ENCODE results near the gene AK9. TPM values are rescaled to one million over a fixed set of nuclear protein-coding genes. Genes with fewer than 3 reads are reported as not detected.

Gene AK9
- total and polyA plus RNA-seq, 10 of the 15 experiments (the other 5 are each of a cell fraction or from before 2014, with no cell fraction given) = 2.1 to 7.4 (median 4.2) TPM

DNA sequence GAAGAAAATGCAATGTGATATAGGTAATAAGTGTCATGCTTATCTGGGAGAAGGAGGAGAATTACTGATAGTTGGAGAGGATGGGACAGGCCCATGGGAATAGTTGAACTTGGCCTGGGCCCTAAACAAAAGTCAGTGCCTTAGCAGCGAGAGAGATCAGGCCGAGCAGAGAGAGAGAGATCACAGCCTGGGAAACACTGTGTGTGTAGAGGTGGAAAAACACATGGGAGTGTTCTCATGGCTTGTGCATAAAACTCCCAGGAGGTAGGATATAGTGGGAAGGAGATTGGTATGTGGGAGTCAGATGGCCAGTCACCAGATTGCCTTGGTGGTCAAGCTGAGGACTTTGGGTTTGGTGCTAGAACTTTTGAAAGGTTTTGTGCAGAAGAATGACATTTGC, 47.7 kb upstream of the AK9 start:
- Histone ChIP-seq H3K27me3 (replicated peaks in 1 of 2; ENCODE audit: control insufficient read depth in 2 of 2, insufficient read depth in 2 of 2, low read length in 1 of 2) (no peaks in the 10 kb centered on the region), H2AFZ (ENCODE audit: control insufficient read depth, low read depth, low read length) (no peak overlapping the region), H3K36me3 (ENCODE audit: control insufficient read depth in 2 of 2, insufficient read depth in 2 of 2, low read length in 1 of 2) (peaks cover 0 to 4% of the 10 kb centered on the region in 2 experiments; a peak in 1 of 4 replicates), H4K20me1 (ENCODE audit: control insufficient read depth, insufficient read depth) (no peaks in the 10 kb centered on the region), H3K79me2 (ENCODE audit: control insufficient read depth, insufficient read depth, low read length) (no peaks in the 10 kb centered on the region), H3K27ac (ENCODE audit: control insufficient read depth, insufficient read depth) (no peak overlapping the region), H3K9me3 (replicated peaks; ENCODE audit: control insufficient read depth, insufficient read depth, low read length) (no peaks in the 10 kb centered on the region), H3K4me3 (no peak overlapping the region), H3K9ac (ENCODE audit: control insufficient read depth, insufficient read depth, low read length) (no peak overlapping the region), H3K4me1 (ENCODE audit: control insufficient read depth, insufficient read depth, low read length) (no peaks in the 10 kb centered on the region), H3K4me2 (ENCODE audit: control insufficient read depth, insufficient read depth) (no peak overlapping the region)
- SMC1A ChIA-PET (ENCODE audit: uncharacterized antibody, unreplicated experiment) = no interaction called here
- in situ Hi-C loops (cut with MboI) (no loop called here), intact Hi-C loops (cut with micrococcal nuclease; ENCODE audit: unreplicated experiment) (no loop called here)
- DNase-seq (ENCODE audit: low read depth, low spot score) = no peak
- 94% methylated on average over 2 of the region's 2 CpGs for WGBS (ENCODE audit: insufficient coverage, insufficient replicate concordance, low lambda C conversion rate, missing lambda C conversion rate)
- CTCF ChIA-PET = interaction anchor here (0.5 kb wide), 1 partner anchor 996 kb away, joined by 3 read pairs; no protein-coding TSS in a partner anchor
- no peak for ATAC-seq
- TF ChIP-seq RCOR1 (conservative IDR thresholded peaks at IDR 0.05; ENCODE audit: low read depth, low read length) (no peak), HDGF (IDR thresholded peaks at IDR 0.05) (no peak), HDAC2 (IDR thresholded peaks at IDR 0.05) (no peak), GABPA (IDR thresholded peaks at IDR 0.05; ENCODE audit: low read depth) (no peak), LARP7 (IDR thresholded peaks at IDR 0.05) (no peak), STAT3 (IDR thresholded peaks at IDR 0.05; ENCODE audit: low read depth, low read length) (no peak), NBN (IDR thresholded peaks at IDR 0.05) (no peak), SREBF2 (IDR thresholded peaks at IDR 0.05; ENCODE audit: low read length) (no peak), NFIC (IDR thresholded peaks at IDR 0.05; ENCODE audit: low read depth, low read length) (no peak), RFX5 (IDR thresholded peaks at IDR 0.05; ENCODE audit: low read depth, low read length) (no peak), MTA3 (IDR thresholded peaks at IDR 0.05; ENCODE audit: borderline replicate concordance, low read length) (no peak), CHD4 (IDR thresholded peaks at IDR 0.05) (no peak), BCL11A (IDR thresholded peaks at IDR 0.05; ENCODE audit: low read depth, low read length) (no peak), NFYA (IDR thresholded peaks at IDR 0.05; ENCODE audit: borderline replicate concordance, low read depth, low read length) (no peak), ASH2L (IDR thresholded peaks at IDR 0.05; ENCODE audit: borderline replicate concordance, low read depth) (no peak)
- RAD21 ChIA-PET (ENCODE audit: unreplicated experiment) = no interaction called here
- no peak for FAIRE-seq
- BruUV-seq (replicated peaks) = no TSS peak
- POLR2A ChIA-PET = no interaction called here

Data from GM12878 (cell line).